Brain microvascular endothelial cell (primary cell): ENCODE data around the gene PGAP1.
A peak's percentile ranks its signal among the peaks of the same experiment; 100 is the strongest.

ENCODE experiments used
- DNase-seq: peaks from one replicate; pipeline ENCODE4 v3.0.0-alpha.2; 2020
- H3K27ac ChIP-seq: fragments of 250-450 bp; sonication (Bioruptor Pico); 2 replicates; pipeline ENCODE4 v1.5.1; 2020; ENCODE audit warnings: mild to moderate bottlenecking, moderate library complexity
- H3K27me3 ChIP-seq: fragments of 250-450 bp; sonication (Bioruptor Pico); replicated peaks from 2 replicates; pipeline ENCODE4 v1.5.1; 2020; ENCODE audit warnings: mild to moderate bottlenecking
- H3K36me3 ChIP-seq: fragments of 250-450 bp; sonication (Bioruptor Pico); replicated peaks from 2 replicates; pipeline ENCODE4 v1.5.1; 2020; ENCODE audit warnings: mild to moderate bottlenecking
- H3K4me3 ChIP-seq: 2 replicates; pipeline ENCODE4 v1.5.1; 2011; ENCODE audit warnings: low read depth, mild to moderate bottlenecking, control low read depth, low read length, moderate library complexity
- CTCF ChIP-seq: IDR thresholded peaks from 2 replicates; pipeline ENCODE4 v1.5.1; 2011; ENCODE audit warnings: low read depth, mild to moderate bottlenecking, moderate library complexity, low read length, control low read depth, inconsistent platforms; ENCODE audit errors: missing control alignments
- in situ Hi-C: cut with HindIII; loops from 2 replicates; pipeline ENCODE4 v1.10.0; 2017; ENCODE audit warnings: low sequenced_read_pairs, low pct_ligation_motif_present

PGAP1 gene

GRCh38 chr2:196875414-196875813 is 51.1 kb downstream of the PGAP1 start:
- no peak for TF ChIP-seq CTCF
- Histone ChIP-seq H3K4me3 (no peak overlapping the region), H3K27me3 (no peaks in the 10 kb centered on the region), H3K27ac (no peak overlapping the region), H3K36me3 (no peaks in the 10 kb centered on the region)
- no peak for DNase-seq
- in situ Hi-C loops, result no loop called here

- no peak overlapping the region for H3K27ac ChIP-seq
- no peak overlapping the region for H3K4me3 ChIP-seq
- in situ Hi-C loops, result no loop called here
- no peaks in the 10 kb centered on the region for H3K36me3 ChIP-seq
- no peak for TF ChIP-seq CTCF
- no peak for DNase-seq
- no peaks in the 10 kb centered on the region for H3K27me3 ChIP-seq
Measured at GRCh38 chr2:196873511-196873910, 53.0 kb downstream of the PGAP1 start.

- no peak overlapping the region for H3K4me3 ChIP-seq
- no peaks in the 10 kb centered on the region for H3K27me3 ChIP-seq
- no peak for TF ChIP-seq CTCF
- H3K36me3 ChIP-seq, result no peaks in the 10 kb centered on the region
- H3K27ac ChIP-seq, result no peak overlapping the region
- in situ Hi-C loops, result no loop called here
- DNase-seq, result no peak
Measured at GRCh38 chr2:196854629-196855028, 71.9 kb downstream of the PGAP1 start.

- Histone ChIP-seq H3K27me3 (no peaks in the 10 kb centered on the region), H3K4me3 (no peak overlapping the region), H3K36me3 (no peaks in the 10 kb centered on the region), H3K27ac (no peak overlapping the region)
- in situ Hi-C loops, result no loop called here
- TF ChIP-seq CTCF, result no peak
- no peak for DNase-seq
Measured at GRCh38 chr2:196853301-196854087, 73.0 kb downstream of the PGAP1 start.

GRCh38 chr2:196851088-196851487 is 75.4 kb downstream of the PGAP1 start:
- in situ Hi-C loops, result no loop called here
- Histone ChIP-seq H3K36me3 (no peaks in the 10 kb centered on the region), H3K27ac (no peak overlapping the region), H3K27me3 (no peaks in the 10 kb centered on the region), H3K4me3 (no peak overlapping the region)
- DNase-seq, result no peak
- no peak for TF ChIP-seq CTCF

GRCh38 chr2:196849895-196850294 is 76.6 kb downstream of the PGAP1 start:
- in situ Hi-C loops, result no loop called here
- peak; percentile 69 for TF ChIP-seq CTCF
- peak; percentile 7 for DNase-seq
- Histone ChIP-seq H3K27ac (no peak overlapping the region), H3K36me3 (peaks cover 3% of the 10 kb centered on the region), H3K27me3 (no peaks in the 10 kb centered on the region), H3K4me3 (no peak overlapping the region)
